ENCODE results near the gene NRXN3. TPM values are rescaled to one million over a fixed set of nuclear protein-coding genes. Genes with fewer than 3 reads are reported as not detected.

The NRXN3 gene
- total RNA-seq, 2 experiments from 2014 or later = not detected

DNA sequence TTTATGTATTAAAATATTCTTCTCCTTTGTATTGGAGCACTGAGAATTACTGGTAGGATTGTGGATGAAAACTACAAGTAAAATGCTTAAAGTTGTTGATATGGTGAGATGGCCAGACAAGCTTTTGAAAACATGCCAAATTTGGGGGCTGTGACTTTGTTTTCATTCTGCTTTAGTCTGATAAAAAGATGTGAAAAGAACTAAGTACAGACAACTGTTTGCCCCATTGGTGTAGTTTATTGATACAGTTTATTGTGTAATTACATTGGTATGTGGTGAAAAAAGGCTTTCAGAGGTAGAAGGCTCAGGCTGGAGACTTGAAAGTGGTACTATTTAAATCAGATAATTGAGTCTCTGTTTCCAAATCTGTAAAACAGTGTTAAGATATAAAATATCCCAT is 1294.3 kb downstream of the NRXN3 start:
- H3K36me3 ChIP-seq (ENCODE audit: insufficient read depth, low read length) = no peaks in the 10 kb centered on the region
- ChIA-PET POLR2A (no interaction called here), CTCF (ENCODE audit: unreplicated experiment) (no interaction called here)
- H4K20me1 ChIP-seq (ENCODE audit: insufficient read depth, low read length) = no peaks in the 10 kb centered on the region
- H3K79me2 ChIP-seq (ENCODE audit: insufficient read depth, low read depth, low read length) = no peaks in the 10 kb centered on the region
- H3K9me2 ChIP-seq (ENCODE audit: insufficient read depth, low read length) = no peaks in the 10 kb centered on the region
- H3K4me3 ChIP-seq (ENCODE audit: low read depth, low read length, poor library complexity, severe bottlenecking) = no peak overlapping the region
- intact Hi-C loops (cut with micrococcal nuclease; ENCODE audit: unreplicated experiment) = no loop called here
- no peak overlapping the region for H2AFZ ChIP-seq (ENCODE audit: low read length)
- H3K9me3 ChIP-seq (ENCODE audit: low read length) = no peaks in the 10 kb centered on the region
- no peaks in the 10 kb centered on the region for H3K4me1 ChIP-seq (ENCODE audit: insufficient read depth, low read length, poor library complexity, severe bottlenecking)
- TF ChIP-seq CTCF (conservative IDR thresholded peaks at IDR 0.05; ENCODE audit: low read length) = no peak
- BruUV-seq (replicated peaks) = no TSS peak
- H3K4me2 ChIP-seq (ENCODE audit: low read length) = no peak overlapping the region
- DNase-seq (ENCODE audit: low spot score) = no peak
- no peak overlapping the region for H3K27ac ChIP-seq (ENCODE audit: low read depth, low read length, poor library complexity, severe bottlenecking)

GRCh38 chr14:79465651-79466050 is 1295.5 kb downstream of the NRXN3 start:
- POLR2A ChIA-PET = no interaction called here
- BruUV-seq (replicated peaks) = no TSS peak

DNA sequence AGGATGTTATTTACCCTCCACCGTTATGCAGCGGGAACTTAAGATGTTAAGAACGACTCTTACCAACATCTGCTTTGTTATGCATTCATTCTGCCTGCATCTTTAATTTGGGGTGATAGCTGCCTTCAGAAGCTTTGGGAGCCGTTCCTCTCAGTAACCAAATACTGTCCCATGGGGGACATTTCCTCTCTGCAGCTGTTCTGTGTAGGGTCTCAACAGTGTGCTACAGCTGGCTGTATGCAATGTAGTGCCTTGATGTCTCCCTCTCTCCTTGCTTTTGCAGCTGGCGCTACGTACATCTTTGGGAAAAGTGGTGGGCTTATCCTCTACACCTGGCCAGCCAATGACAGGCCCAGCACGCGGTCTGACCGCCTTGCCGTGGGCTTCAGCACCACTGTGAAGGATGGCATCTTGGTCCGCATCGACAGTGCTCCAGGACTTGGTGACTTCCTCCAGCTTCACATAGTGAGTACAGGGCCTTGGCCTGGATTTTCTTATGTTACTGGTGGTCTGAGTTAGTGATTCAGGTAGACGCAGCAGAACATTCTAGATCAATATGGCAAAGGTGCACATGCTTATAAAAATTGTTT is 1296.9 kb downstream of the NRXN3 start:
- TF ChIP-seq EZH2phosphoT487 (IDR thresholded peaks at IDR 0.05; ENCODE audit: borderline replicate concordance, low read depth, low read length) (no peak), CTCF (conservative IDR thresholded peaks at IDR 0.05; ENCODE audit: low read length) (no peak)
- CTCF ChIA-PET (ENCODE audit: unreplicated experiment) = no interaction called here
- Histone ChIP-seq H2AFZ (ENCODE audit: low read length) (no peak overlapping the region), H3K27ac (ENCODE audit: low read depth, low read length, poor library complexity, severe bottlenecking) (no peak overlapping the region), H3K9me3 (ENCODE audit: low read length) (no peaks in the 10 kb centered on the region), H3K4me3 (ENCODE audit: low read depth, low read length, poor library complexity, severe bottlenecking) (no peak overlapping the region), H3K79me2 (ENCODE audit: insufficient read depth, low read depth, low read length) (no peaks in the 10 kb centered on the region), H3K4me2 (ENCODE audit: low read length) (no peak overlapping the region), H3K36me3 (ENCODE audit: insufficient read depth, low read length) (no peaks in the 10 kb centered on the region), H3K4me1 (ENCODE audit: insufficient read depth, low read length, poor library complexity, severe bottlenecking) (no peaks in the 10 kb centered on the region), H4K20me1 (ENCODE audit: insufficient read depth, low read length) (no peaks in the 10 kb centered on the region), H3K9me2 (ENCODE audit: insufficient read depth, low read length) (no peaks in the 10 kb centered on the region)
- no TSS peak for BruUV-seq (replicated peaks)
- no peak for DNase-seq (ENCODE audit: low spot score)
- intact Hi-C loops (cut with micrococcal nuclease; ENCODE audit: unreplicated experiment) = no loop called here
- POLR2A ChIA-PET = interaction anchor here (0.6 kb wide), 1 partner anchor 1490 kb away, joined by 3 read pairs; no protein-coding TSS in a partner anchor

More at GRCh38 chr14:79465651-79466050, 1295.5 kb downstream of the NRXN3 start:
- no peak overlapping the region for H3K4me3 ChIP-seq (ENCODE audit: low read depth, low read length, poor library complexity, severe bottlenecking)
- H3K4me1 ChIP-seq (ENCODE audit: insufficient read depth, low read length, poor library complexity, severe bottlenecking) = no peaks in the 10 kb centered on the region
- no peak overlapping the region for H3K4me2 ChIP-seq (ENCODE audit: low read length)
- H3K36me3 ChIP-seq (ENCODE audit: insufficient read depth, low read length) = no peaks in the 10 kb centered on the region
- no peak overlapping the region for H2AFZ ChIP-seq (ENCODE audit: low read length)
- no peak for DNase-seq (ENCODE audit: low spot score)
- CTCF ChIA-PET (ENCODE audit: unreplicated experiment) = no interaction called here
- H3K27ac ChIP-seq (ENCODE audit: low read depth, low read length, poor library complexity, severe bottlenecking) = no peak overlapping the region
- TF ChIP-seq EZH2phosphoT487 (IDR thresholded peaks at IDR 0.05; ENCODE audit: borderline replicate concordance, low read depth, low read length) (no peak), CTCF (conservative IDR thresholded peaks at IDR 0.05; ENCODE audit: low read length) (no peak)
- intact Hi-C loops (cut with micrococcal nuclease; ENCODE audit: unreplicated experiment) = no loop called here
- no peaks in the 10 kb centered on the region for H3K9me3 ChIP-seq (ENCODE audit: low read length)
- no peaks in the 10 kb centered on the region for H4K20me1 ChIP-seq (ENCODE audit: insufficient read depth, low read length)
- no peaks in the 10 kb centered on the region for H3K79me2 ChIP-seq (ENCODE audit: insufficient read depth, low read depth, low read length)
- H3K9me2 ChIP-seq (ENCODE audit: insufficient read depth, low read length) = no peaks in the 10 kb centered on the region
